ENCODE results near the gene ZNF764. TPM values are rescaled to one million over a fixed set of nuclear protein-coding genes. Genes with fewer than 3 reads are reported as not detected.

The ZNF764 gene
- total RNA-seq, 1 donor from 2014 or later, result 8.4 TPM

GRCh38 chr16:30588651-30589050 is 30.5 kb upstream of the ZNF764 start:
- no peak for TF ChIP-seq CTCF (IDR thresholded peaks at IDR 0.05)
- no peaks in the 10 kb centered on the region for H3K27me3 ChIP-seq (ENCODE audit: low read depth)
- peaks cover 4% of the 10 kb centered on the region for H3K36me3 ChIP-seq
- peaks cover 16% of the 10 kb centered on the region for H3K4me1 ChIP-seq
- ATAC-seq, result no peak
- intact Hi-C loops (cut with DNase I), result no loop called here
- H3K9me3 ChIP-seq, result no peaks in the 10 kb centered on the region
- no peak overlapping the region for H3K4me3 ChIP-seq
- no peak overlapping the region for H3K27ac ChIP-seq
- DNase-seq, result no peak

DNA sequence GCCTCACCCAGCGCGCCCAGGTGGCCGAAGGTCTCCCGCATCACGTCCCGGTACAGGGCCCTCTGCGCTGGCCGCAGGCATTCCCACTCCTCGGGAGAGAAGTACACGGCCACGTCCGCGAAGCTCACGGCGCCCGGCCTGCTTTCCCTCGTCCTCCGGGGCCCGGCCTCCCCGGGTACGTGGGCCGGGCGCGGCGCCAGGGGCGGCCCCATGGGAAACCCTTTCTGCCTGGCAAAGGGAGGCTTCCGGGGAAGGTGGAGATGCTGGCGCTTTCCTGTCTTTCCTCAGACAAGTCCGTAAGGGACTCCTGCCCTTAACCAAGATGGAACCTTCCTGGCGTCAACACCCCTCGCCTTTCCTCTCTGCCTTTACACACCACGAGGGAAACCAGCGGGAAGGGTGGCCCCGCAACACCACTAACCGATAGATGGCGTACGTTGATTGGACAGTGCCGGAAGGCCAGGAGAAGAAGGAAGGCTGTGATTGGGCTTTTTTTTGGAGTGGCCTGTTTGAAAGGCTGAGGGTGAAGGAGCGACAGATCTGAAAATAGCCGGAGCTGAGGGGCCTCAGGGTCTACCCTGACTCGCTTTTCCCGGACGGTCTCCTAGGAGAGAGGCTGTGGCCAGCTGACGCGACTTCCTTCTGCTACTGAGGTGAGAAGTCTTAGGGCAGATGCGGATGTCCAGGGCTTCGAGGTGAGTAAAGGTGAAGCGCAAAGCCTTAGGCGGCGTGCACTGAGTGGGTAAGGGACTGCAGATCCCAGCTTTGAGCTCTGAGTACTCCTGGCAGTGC is 27.4 kb upstream of the ZNF764 start, which contains the start of gene ZNF785:
Gene ZNF785, minus strand, starts transcription at position 298 of the 792 bp plus-strand sequence. Its CDS starts 86 bp downstream, at position 212.
- H3K27me3 ChIP-seq (ENCODE audit: low read depth), result no peaks in the 10 kb centered on the region
- intact Hi-C loops (cut with DNase I), result no loop called here
- H3K4me1 ChIP-seq, result peaks cover 16% of the 10 kb centered on the region
- DNase-seq, result peak; percentile 96
- peak; percentile 40 for TF ChIP-seq CTCF (IDR thresholded peaks at IDR 0.05)
- peaks cover 32% of the 10 kb centered on the region for H3K36me3 ChIP-seq
- H3K9me3 ChIP-seq, result no peaks in the 10 kb centered on the region
- peak within 1 kb of the TSS; percentile 80 for H3K4me3 ChIP-seq
- H3K27ac ChIP-seq, result peak within 1 kb of the TSS; percentile 90
- peak; percentile 99 for ATAC-seq

- peak overlapping the region; percentile 80 for H3K4me3 ChIP-seq
- no peak for TF ChIP-seq CTCF (IDR thresholded peaks at IDR 0.05)
- H3K27ac ChIP-seq, result peak overlapping the region; percentile 90
- DNase-seq (peak; percentile 57), ATAC-seq (no peak)
- peaks cover 16% of the 10 kb centered on the region for H3K4me1 ChIP-seq
- intact Hi-C loops (cut with DNase I), result no loop called here
- H3K9me3 ChIP-seq, result no peaks in the 10 kb centered on the region
- H3K27me3 ChIP-seq (ENCODE audit: low read depth), result no peaks in the 10 kb centered on the region
- H3K36me3 ChIP-seq, result peaks cover 35% of the 10 kb centered on the region
Observed at GRCh38 chr16:30585022-30585399, 26.8 kb upstream of the ZNF764 start.

- Histone ChIP-seq H3K36me3 (peaks cover 40% of the 10 kb centered on the region), H3K4me3 (no peak overlapping the region), H3K9me3 (no peaks in the 10 kb centered on the region), H3K27ac (no peak overlapping the region), H3K4me1 (peaks cover 16% of the 10 kb centered on the region), H3K27me3 (ENCODE audit: low read depth) (no peaks in the 10 kb centered on the region)
- DNase-seq (no peak), ATAC-seq (no peak)
- no peak for TF ChIP-seq CTCF (IDR thresholded peaks at IDR 0.05)
- intact Hi-C loops (cut with DNase I), result no loop called here
Observed at GRCh38 chr16:30582611-30583340, 24.6 kb upstream of the ZNF764 start.

GRCh38 chr16:30581457-30581856 is 23.3 kb upstream of the ZNF764 start:
- Histone ChIP-seq H3K4me3 (no peak overlapping the region), H3K4me1 (peaks cover 16% of the 10 kb centered on the region), H3K36me3 (peaks cover 40% of the 10 kb centered on the region), H3K27ac (no peak overlapping the region), H3K27me3 (ENCODE audit: low read depth) (no peaks in the 10 kb centered on the region), H3K9me3 (no peaks in the 10 kb centered on the region)
- TF ChIP-seq CTCF (IDR thresholded peaks at IDR 0.05), result no peak
- no peak for DNase-seq
- intact Hi-C loops (cut with DNase I), result no loop called here
- no peak for ATAC-seq
